ENCODE results near the gene SUSD1. TPM values are rescaled to one million over a fixed set of nuclear protein-coding genes. Genes with fewer than 3 reads are reported as not detected.

SUSD1 gene
- total RNA-seq, 1 experiment from 2014 or later: 7.9 TPM

DNA sequence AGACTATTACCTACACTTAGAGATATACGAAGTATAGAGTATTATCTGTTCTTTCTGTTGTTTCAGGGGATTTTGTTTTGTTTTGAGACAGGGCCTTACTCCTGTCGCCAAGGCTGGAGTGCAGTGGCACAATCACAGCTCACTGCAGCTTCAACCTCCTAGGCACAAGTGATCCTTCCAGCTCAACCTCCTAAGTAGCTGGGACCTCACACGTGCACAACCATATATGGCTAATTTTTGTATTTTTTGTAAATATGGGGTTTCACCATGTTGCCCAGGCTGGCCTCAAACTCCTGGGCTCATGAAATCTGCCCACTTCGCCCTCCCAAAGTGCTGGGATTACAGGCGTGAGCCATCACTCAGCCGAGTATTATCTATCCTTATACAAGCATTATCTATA is 45.9 kb downstream of the SUSD1 start:
- Histone ChIP-seq H3K9me3 (ENCODE audit: control insufficient read depth in 1 of 2, insufficient read depth in 1 of 2, low read depth in 1 of 2, low read length in 2 of 2) (peaks cover 4 to 5% of the 10 kb centered on the region in 2 experiments; a peak in 2 of 4 replicates), H3K4me3 (replicated peaks in 1 of 2; ENCODE audit: low read depth in 1 of 2, low read length in 2 of 2) (no peak overlapping the region), H3K79me2 (ENCODE audit: insufficient read depth, low read length) (no peaks in the 10 kb centered on the region), H3K4me2 (ENCODE audit: low read length) (no peak overlapping the region), H3K27ac (ENCODE audit: low read depth, low read length) (no peak overlapping the region), H3K4me1 (ENCODE audit: control insufficient read depth in 1 of 2, insufficient read depth in 2 of 2, low read length in 2 of 2) (no peaks in the 10 kb centered on the region), H4K20me1 (ENCODE audit: insufficient read depth) (no peaks in the 10 kb centered on the region), H3K27me3 (ENCODE audit: insufficient read depth, low read length) (no peaks in the 10 kb centered on the region), H2AFZ (ENCODE audit: low read depth, low read length, poor library complexity, severe bottlenecking) (no peak overlapping the region), H3K9me2 (ENCODE audit: insufficient read depth) (no peaks in the 10 kb centered on the region; the same call in 1 of the 2 replicates), H3K36me3 (ENCODE audit: control insufficient read depth in 1 of 2, insufficient read depth in 2 of 2, low read length in 2 of 2) (no peaks in the 10 kb centered on the region), H3K9ac (ENCODE audit: low read length) (no peak overlapping the region)
- ATAC-seq (no peak), DNase-seq (ENCODE audit: low read depth, low spot score) (no peak)
- no peak for TF ChIP-seq SP1 (IDR thresholded peaks at IDR 0.05; ENCODE audit: low read depth)
- TF ChIP-seq TCF7L2 (IDR thresholded peaks at IDR 0.05; ENCODE audit: borderline replicate concordance, extremely low read depth, insufficient read depth, insufficient read length): no peak
- TF ChIP-seq RAD21 (IDR thresholded peaks at IDR 0.05; ENCODE audit: low read depth): no peak
- TF ChIP-seq, protein P1, sequence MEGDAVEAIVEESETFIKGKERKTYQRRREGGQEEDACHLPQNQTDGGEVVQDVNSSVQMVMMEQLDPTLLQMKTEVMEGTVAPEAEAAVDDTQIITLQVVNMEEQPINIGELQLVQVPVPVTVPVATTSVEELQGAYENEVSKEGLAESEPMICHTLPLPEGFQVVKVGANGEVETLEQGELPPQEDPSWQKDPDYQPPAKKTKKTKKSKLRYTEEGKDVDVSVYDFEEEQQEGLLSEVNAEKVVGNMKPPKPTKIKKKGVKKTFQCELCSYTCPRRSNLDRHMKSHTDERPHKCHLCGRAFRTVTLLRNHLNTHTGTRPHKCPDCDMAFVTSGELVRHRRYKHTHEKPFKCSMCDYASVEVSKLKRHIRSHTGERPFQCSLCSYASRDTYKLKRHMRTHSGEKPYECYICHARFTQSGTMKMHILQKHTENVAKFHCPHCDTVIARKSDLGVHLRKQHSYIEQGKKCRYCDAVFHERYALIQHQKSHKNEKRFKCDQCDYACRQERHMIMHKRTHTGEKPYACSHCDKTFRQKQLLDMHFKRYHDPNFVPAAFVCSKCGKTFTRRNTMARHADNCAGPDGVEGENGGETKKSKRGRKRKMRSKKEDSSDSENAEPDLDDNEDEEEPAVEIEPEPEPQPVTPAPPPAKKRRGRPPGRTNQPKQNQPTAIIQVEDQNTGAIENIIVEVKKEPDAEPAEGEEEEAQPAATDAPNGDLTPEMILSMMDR (IDR thresholded peaks at IDR 0.05 in 2 of 3, conservative IDR thresholded peaks at IDR 0.05 in 1 of 3; ENCODE audit: borderline replicate concordance in 1 of 3, insufficient read depth in 1 of 3, low read depth in 2 of 3, low read length in 2 of 3): no peak
- TF ChIP-seq CEBPB (IDR thresholded peaks at IDR 0.05; ENCODE audit: low read depth): no peak
- TF ChIP-seq SIN3A (IDR thresholded peaks at IDR 0.05; ENCODE audit: low read depth): no peak
- TF ChIP-seq, protein P2, sequence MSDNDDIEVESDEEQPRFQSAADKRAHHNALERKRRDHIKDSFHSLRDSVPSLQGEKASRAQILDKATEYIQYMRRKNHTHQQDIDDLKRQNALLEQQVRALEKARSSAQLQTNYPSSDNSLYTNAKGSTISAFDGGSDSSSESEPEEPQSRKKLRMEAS (IDR thresholded peaks at IDR 0.05): no peak
- TF ChIP-seq ZNF274 (IDR thresholded peaks at IDR 0.05; ENCODE audit: low read depth, low read length): no peak
- TF ChIP-seq ELF1 (IDR thresholded peaks at IDR 0.05; ENCODE audit: borderline replicate concordance, low read depth): no peak
- TF ChIP-seq POLR2AphosphoS5 (IDR thresholded peaks at IDR 0.05; ENCODE audit: low read depth, low read length): no peak
- TF ChIP-seq, protein P3, sequence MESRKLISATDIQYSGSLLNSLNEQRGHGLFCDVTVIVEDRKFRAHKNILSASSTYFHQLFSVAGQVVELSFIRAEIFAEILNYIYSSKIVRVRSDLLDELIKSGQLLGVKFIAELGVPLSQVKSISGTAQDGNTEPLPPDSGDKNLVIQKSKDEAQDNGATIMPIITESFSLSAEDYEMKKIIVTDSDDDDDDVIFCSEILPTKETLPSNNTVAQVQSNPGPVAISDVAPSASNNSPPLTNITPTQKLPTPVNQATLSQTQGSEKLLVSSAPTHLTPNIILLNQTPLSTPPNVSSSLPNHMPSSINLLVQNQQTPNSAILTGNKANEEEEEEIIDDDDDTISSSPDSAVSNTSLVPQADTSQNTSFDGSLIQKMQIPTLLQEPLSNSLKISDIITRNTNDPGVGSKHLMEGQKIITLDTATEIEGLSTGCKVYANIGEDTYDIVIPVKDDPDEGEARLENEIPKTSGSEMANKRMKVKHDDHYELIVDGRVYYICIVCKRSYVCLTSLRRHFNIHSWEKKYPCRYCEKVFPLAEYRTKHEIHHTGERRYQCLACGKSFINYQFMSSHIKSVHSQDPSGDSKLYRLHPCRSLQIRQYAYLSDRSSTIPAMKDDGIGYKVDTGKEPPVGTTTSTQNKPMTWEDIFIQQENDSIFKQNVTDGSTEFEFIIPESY (IDR thresholded peaks at IDR 0.05; ENCODE audit: extremely low read depth, insufficient replicate concordance, low read length): no peak
- no peak for TF ChIP-seq YY1 (IDR thresholded peaks at IDR 0.05; ENCODE audit: extremely low read depth, insufficient replicate concordance, low read depth, low read length)
- no peak for TF ChIP-seq FOSL1 (IDR thresholded peaks at IDR 0.05; ENCODE audit: low read depth)
- TF ChIP-seq, protein P4, sequence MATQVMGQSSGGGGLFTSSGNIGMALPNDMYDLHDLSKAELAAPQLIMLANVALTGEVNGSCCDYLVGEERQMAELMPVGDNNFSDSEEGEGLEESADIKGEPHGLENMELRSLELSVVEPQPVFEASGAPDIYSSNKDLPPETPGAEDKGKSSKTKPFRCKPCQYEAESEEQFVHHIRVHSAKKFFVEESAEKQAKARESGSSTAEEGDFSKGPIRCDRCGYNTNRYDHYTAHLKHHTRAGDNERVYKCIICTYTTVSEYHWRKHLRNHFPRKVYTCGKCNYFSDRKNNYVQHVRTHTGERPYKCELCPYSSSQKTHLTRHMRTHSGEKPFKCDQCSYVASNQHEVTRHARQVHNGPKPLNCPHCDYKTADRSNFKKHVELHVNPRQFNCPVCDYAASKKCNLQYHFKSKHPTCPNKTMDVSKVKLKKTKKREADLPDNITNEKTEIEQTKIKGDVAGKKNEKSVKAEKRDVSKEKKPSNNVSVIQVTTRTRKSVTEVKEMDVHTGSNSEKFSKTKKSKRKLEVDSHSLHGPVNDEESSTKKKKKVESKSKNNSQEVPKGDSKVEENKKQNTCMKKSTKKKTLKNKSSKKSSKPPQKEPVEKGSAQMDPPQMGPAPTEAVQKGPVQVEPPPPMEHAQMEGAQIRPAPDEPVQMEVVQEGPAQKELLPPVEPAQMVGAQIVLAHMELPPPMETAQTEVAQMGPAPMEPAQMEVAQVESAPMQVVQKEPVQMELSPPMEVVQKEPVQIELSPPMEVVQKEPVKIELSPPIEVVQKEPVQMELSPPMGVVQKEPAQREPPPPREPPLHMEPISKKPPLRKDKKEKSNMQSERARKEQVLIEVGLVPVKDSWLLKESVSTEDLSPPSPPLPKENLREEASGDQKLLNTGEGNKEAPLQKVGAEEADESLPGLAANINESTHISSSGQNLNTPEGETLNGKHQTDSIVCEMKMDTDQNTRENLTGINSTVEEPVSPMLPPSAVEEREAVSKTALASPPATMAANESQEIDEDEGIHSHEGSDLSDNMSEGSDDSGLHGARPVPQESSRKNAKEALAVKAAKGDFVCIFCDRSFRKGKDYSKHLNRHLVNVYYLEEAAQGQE (IDR thresholded peaks at IDR 0.05; ENCODE audit: low read depth): no peak
- TF ChIP-seq EGR1 (IDR thresholded peaks at IDR 0.05; ENCODE audit: low read depth): no peak
- no peak for TF ChIP-seq EZH2phosphoT487 (IDR thresholded peaks at IDR 0.05; ENCODE audit: borderline replicate concordance)
- TF ChIP-seq EZH2 (IDR thresholded peaks at IDR 0.05): no peak
- TF ChIP-seq JUND (IDR thresholded peaks at IDR 0.05): no peak
- CTCF ChIA-PET: no interaction called here
- POLR2A ChIA-PET: no interaction called here
- intact Hi-C loops (cut with micrococcal nuclease): no loop called here
- no TSS peak for BruUV-seq (replicated peaks)
- RAD21 ChIA-PET (ENCODE audit: low non-redundant PET in 1 of 2, low total read pairs in 2 of 2, uncharacterized antibody in 2 of 2, unreplicated experiment in 2 of 2): no interaction called here

All from HCT116 (cell line).